Cardiac muscle cell (in vitro differentiated cells and primary cell): ENCODE measurements around the gene PAPLN. TPM values are rescaled to one million over a fixed set of nuclear protein-coding genes. Genes with fewer than 3 reads are reported as not detected.
A peak's percentile ranks its signal among the peaks of the same experiment; 100 is the strongest.

Source experiments
- DNase-seq, 2 donors: peaks; one replicate each; pipeline versions ENCODE4 v3.0.0 to v3.0.0-alpha.2; 2010 to 2017; ENCODE audit warnings: low read depth in 1 of 2, low spot score in 1 of 2
- H3K27ac ChIP-seq: fragments of 200-600 bp; sonication (generic); 2 replicates; pipeline ENCODE4 v1.5.1; 2016
- H3K27me3 ChIP-seq: fragments of 200-600 bp; sonication (generic); 2 replicates; pipeline ENCODE4 v1.6.0; 2016; ENCODE audit warnings: control low read depth
- H3K36me3 ChIP-seq: fragments of 200-600 bp; sonication (generic); 2 replicates; pipeline ENCODE4 v1.5.1; 2016; ENCODE audit warnings: control low read depth
- H3K4me1 ChIP-seq: fragments of 200-600 bp; sonication (generic); 2 replicates; pipeline ENCODE4 v1.8.1; 2017; ENCODE audit warnings: low read depth, mild to moderate bottlenecking, mixed run types
- H3K4me3 ChIP-seq: fragments of 200-600 bp; sonication (generic); 2 replicates; pipeline ENCODE4 v1.5.1; 2016; ENCODE audit warnings: mild to moderate bottlenecking
- H3K9me3 ChIP-seq: fragments of 200-600 bp; sonication (generic); 2 replicates; pipeline ENCODE4 v1.5.1; 2017; ENCODE audit warnings: low read depth, mild to moderate bottlenecking, control low read depth
- CTCF ChIP-seq: IDR thresholded peaks from 2 replicates; pipeline ENCODE4 v1.5.1; 2012; ENCODE audit warnings: low read depth, mild to moderate bottlenecking, low read length
- polyA plus RNA-seq: library from polyadenylated mRNA; unstranded; fragments of >200 nt; fragmentation: Nextera tagmentation; extraction: Ambion mirVana; gene quantifications from 2 replicates; pipeline ENCODE4 v1.2.1, GENCODE V29; 2016
- total RNA-seq: library from RNA; depleted of rRNA; stranded (reverse); fragments of >200 nt; gene quantifications from 2 replicates; pipeline ENCODE4 v1.2.3, GENCODE V29; 2016

Gene PAPLN
- total and polyA plus RNA-seq, 2 experiments from 2014 or later: 1.7 to 4.2 TPM

GRCh38 chr14:73243341-73243740 lies 6.0 kb downstream of the PAPLN start:
- Histone ChIP-seq H3K4me1 (no peaks in the 10 kb centered on the region), H3K4me3 (no peak overlapping the region), H3K27me3 (peaks cover 80% of the 10 kb centered on the region), H3K27ac (no peak overlapping the region), H3K36me3 (no peaks in the 10 kb centered on the region), H3K9me3 (no peaks in the 10 kb centered on the region)
- no peak for DNase-seq
- TF ChIP-seq CTCF: no peak

- no peak for DNase-seq
- H3K4me3 ChIP-seq: no peak overlapping the region
Measured at GRCh38 chr14:73243748-73244147, 6.4 kb downstream of the PAPLN start.

GRCh38 chr14:73244541-73245290 lies 7.4 kb downstream of the PAPLN start:
- Histone ChIP-seq H3K9me3 (no peaks in the 10 kb centered on the region), H3K4me1 (no peaks in the 10 kb centered on the region), H3K27me3 (peaks cover 66% of the 10 kb centered on the region), H3K4me3 (no peak overlapping the region), H3K36me3 (no peaks in the 10 kb centered on the region), H3K27ac (no peak overlapping the region)
- TF ChIP-seq CTCF: no peak
- no peak for DNase-seq

More at GRCh38 chr14:73243748-73244147, 6.4 kb downstream of the PAPLN start:
- peaks cover 76% of the 10 kb centered on the region for H3K27me3 ChIP-seq
- H3K36me3 ChIP-seq: no peaks in the 10 kb centered on the region
- H3K4me1 ChIP-seq: no peaks in the 10 kb centered on the region
- no peak for TF ChIP-seq CTCF
- no peak overlapping the region for H3K27ac ChIP-seq
- no peaks in the 10 kb centered on the region for H3K9me3 ChIP-seq

- peak in 1 of 2 donors; percentile 65 for DNase-seq
- H3K27me3 ChIP-seq: peaks cover 56% of the 10 kb centered on the region
Measured at GRCh38 chr14:73245480-73246325, 8.4 kb downstream of the PAPLN start.

More at GRCh38 chr14:73245480-73246325, 8.4 kb downstream of the PAPLN start:
- TF ChIP-seq CTCF: no peak
- Histone ChIP-seq H3K4me3 (peak overlapping the region; percentile 26), H3K36me3 (no peaks in the 10 kb centered on the region), H3K4me1 (no peaks in the 10 kb centered on the region), H3K9me3 (no peaks in the 10 kb centered on the region), H3K27ac (no peak overlapping the region)
